Neural cell (in vitro differentiated cells): ENCODE results near the gene DOCK4. TPM values are rescaled to one million over a fixed set of nuclear protein-coding genes. Genes with fewer than 3 reads are reported as not detected.

Experiments
- H2AFZ ChIP-seq: fragments of 200-600, 300-800 bp; sonication (generic), shearing (Covaris generic); 2 replicates; pipeline ENCODE4 v1.6.0; 2014; ENCODE audit warnings: low read depth, mild to moderate bottlenecking, antibody characterized with exemption, low read length, moderate library complexity
- H3F3A ChIP-seq: fragments of 200-600 bp; shearing (Covaris generic); 2 replicates; pipeline ENCODE4 v1.6.1; 2016; ENCODE audit warnings: mild to moderate bottlenecking, moderate library complexity, mixed read lengths, antibody characterized with exemption, low read length; ENCODE audit not compliant: insufficient read depth, poor library complexity, severe bottlenecking
- H3K27ac ChIP-seq: fragments of 200-600, 300-800 bp; sonication (generic), shearing (Covaris generic); 2 replicates; pipeline ENCODE4 v1.5.1; 2014; ENCODE audit warnings: mild to moderate bottlenecking, low read length, moderate library complexity
- H3K27me3 ChIP-seq: fragments of 300-800, 200-600 bp; sonication (generic), shearing (Covaris generic); 2 replicates; pipeline ENCODE4 v1.6.0; 2014; ENCODE audit warnings: mild to moderate bottlenecking, low read depth, low read length, moderate library complexity; ENCODE audit not compliant: insufficient read depth
- H3K36me3 ChIP-seq: fragments of 300-800, 200-600 bp; sonication (generic), shearing (Covaris generic); 2 replicates; pipeline ENCODE4 v1.5.1; 2014; ENCODE audit warnings: mild to moderate bottlenecking, antibody characterized with exemption, low read length, moderate library complexity; ENCODE audit not compliant: insufficient read depth
- H3K4me2 ChIP-seq: fragments of 300-800, 200-600 bp; sonication (generic), shearing (Covaris generic); 2 replicates; pipeline ENCODE4 v1.6.0; 2014; ENCODE audit warnings: mild to moderate bottlenecking, low read length
- H3K4me3 ChIP-seq: fragments of 300-800, 200-600 bp; sonication (generic), shearing (Covaris generic); 2 replicates; pipeline ENCODE4 v1.5.1; 2014; ENCODE audit warnings: mild to moderate bottlenecking, low read length, moderate library complexity
- H3K79me2 ChIP-seq: fragments of 200-600 bp; shearing (Covaris generic); replicated peaks from 2 replicates; pipeline ENCODE4 v1.6.0; 2014; ENCODE audit warnings: mild to moderate bottlenecking, low read length, moderate library complexity; ENCODE audit not compliant: insufficient read depth
- H3K9ac ChIP-seq: fragments of 300-800, 200-600 bp; sonication (generic), shearing (Covaris generic); 2 replicates; pipeline ENCODE4 v1.6.1; 2016; ENCODE audit warnings: mild to moderate bottlenecking, low read length, mixed read lengths
- H3K9me2 ChIP-seq: fragments of 200-600 bp; shearing (Covaris generic); 2 replicates; pipeline ENCODE4 v1.6.1; 2016; ENCODE audit warnings: mild to moderate bottlenecking, low read length, mixed read lengths; ENCODE audit not compliant: insufficient read depth
- H3K9me3 ChIP-seq: fragments of 200-600, 300-800 bp; sonication (generic), shearing (Covaris generic); 2 replicates; pipeline ENCODE4 v1.6.1; 2016; ENCODE audit warnings: mild to moderate bottlenecking, mixed run types, low read length, moderate library complexity, mixed read lengths
- H4K20me1 ChIP-seq: fragments of 200-600 bp; shearing (Covaris generic); 2 replicates; pipeline ENCODE4 v1.6.1; 2016; ENCODE audit warnings: mild to moderate bottlenecking, mixed run types; ENCODE audit not compliant: insufficient read depth
- EP300 ChIP-seq: fragments of 450-650 bp; conservative IDR thresholded peaks from 2 replicates; pipeline ENCODE4 v1.6.1; 2014; ENCODE audit warnings: antibody characterized with exemption, mild to moderate bottlenecking, moderate library complexity; ENCODE audit not compliant: poor library complexity, severe bottlenecking
- EZH2 ChIP-seq: fragments of 200-600, 300-800 bp; shearing (Covaris generic), sonication (generic); IDR thresholded peaks from 2 replicates; pipeline ENCODE4 v1.6.1; 2014; ENCODE audit warnings: antibody characterized with exemption, low read length, borderline replicate concordance, mild to moderate bottlenecking; ENCODE audit not compliant: insufficient read depth, poor library complexity, severe bottlenecking
- MXI1 ChIP-seq: fragments of 450-650 bp; conservative IDR thresholded peaks from 2 replicates; pipeline ENCODE4 v1.6.1; 2014; ENCODE audit warnings: antibody characterized with exemption, mild to moderate bottlenecking; ENCODE audit not compliant: poor library complexity, severe bottlenecking
- POLR2AphosphoS5 ChIP-seq: IDR thresholded peaks from 2 replicates; pipeline ENCODE4 v1.6.1; 2012
- RAD21 ChIP-seq: fragments of 450-650 bp; conservative IDR thresholded peaks from 2 replicates; pipeline ENCODE4 v1.6.1; 2014; ENCODE audit warnings: antibody characterized with exemption, mild to moderate bottlenecking, moderate library complexity
- SMC3 ChIP-seq: fragments of 450-650 bp; conservative IDR thresholded peaks from 2 replicates; pipeline ENCODE4 v1.6.1; 2014; ENCODE audit warnings: antibody characterized with exemption, mild to moderate bottlenecking, moderate library complexity; ENCODE audit not compliant: poor library complexity
- TAF1 ChIP-seq: IDR thresholded peaks from 2 replicates; pipeline ENCODE4 v1.6.1; 2012; ENCODE audit warnings: low read depth
- polyA plus RNA-seq: library from polyadenylated mRNA; depleted of rRNA; stranded (reverse); fragments of >200 nt; gene quantifications from 2 replicates; pipeline ENCODE4 v1.2.3, GENCODE V29; 2014
- TF ChIP-seq, protein P1 (sequence below): fragments of 450-650 bp; IDR thresholded peaks from 2 replicates; pipeline ENCODE4 v1.5.1; 2014; ENCODE audit warnings: antibody characterized with exemption, mild to moderate bottlenecking, moderate library complexity; ENCODE audit not compliant: poor library complexity, severe bottlenecking
- TF ChIP-seq, protein P2 (sequence below): IDR thresholded peaks from 2 replicates; pipeline ENCODE4 v1.6.1; 2012; ENCODE audit warnings: borderline replicate concordance

Gene DOCK4
- polyA plus RNA-seq, 1 donor from 2014 or later, result 28.1 TPM

DNA sequence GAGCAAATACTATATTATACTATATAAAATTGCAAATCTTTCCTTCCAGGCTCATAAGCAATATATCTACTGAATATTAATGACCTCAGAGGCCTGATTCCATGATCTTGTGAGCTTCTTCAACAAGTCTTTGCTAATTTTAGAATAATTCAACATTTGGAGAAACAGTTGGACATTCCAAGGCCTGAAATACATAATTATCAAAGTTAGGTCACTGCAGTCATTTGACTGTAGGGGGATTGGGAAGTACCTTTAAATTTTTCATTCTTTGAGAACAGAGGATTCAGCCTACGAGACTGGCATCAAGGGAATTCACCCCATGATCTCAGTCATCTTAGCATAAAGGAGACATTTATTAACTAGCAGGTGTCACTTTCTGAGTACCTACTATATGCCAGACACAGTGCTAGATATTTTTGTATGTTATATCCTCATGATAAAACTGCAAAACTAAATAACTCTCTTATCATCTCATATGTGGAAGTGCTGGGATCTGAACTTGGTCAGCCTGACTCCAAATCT is 85.4 kb downstream of the DOCK4 start:
- H3F3A ChIP-seq, result no peaks in the 10 kb centered on the region
- no peaks in the 10 kb centered on the region for H3K9me3 ChIP-seq
- no peak overlapping the region for H3K27ac ChIP-seq
- no peaks in the 10 kb centered on the region for H3K36me3 ChIP-seq
- H3K4me2 ChIP-seq, result no peak overlapping the region
- H2AFZ ChIP-seq, result no peak overlapping the region
- no peak overlapping the region for H3K9ac ChIP-seq
- H3K79me2 ChIP-seq, result no peaks in the 10 kb centered on the region
- no peak overlapping the region for H3K4me3 ChIP-seq
- no peak for TF ChIP-seq MXI1
- no peak for TF ChIP-seq EP300
- TF ChIP-seq, protein P1, sequence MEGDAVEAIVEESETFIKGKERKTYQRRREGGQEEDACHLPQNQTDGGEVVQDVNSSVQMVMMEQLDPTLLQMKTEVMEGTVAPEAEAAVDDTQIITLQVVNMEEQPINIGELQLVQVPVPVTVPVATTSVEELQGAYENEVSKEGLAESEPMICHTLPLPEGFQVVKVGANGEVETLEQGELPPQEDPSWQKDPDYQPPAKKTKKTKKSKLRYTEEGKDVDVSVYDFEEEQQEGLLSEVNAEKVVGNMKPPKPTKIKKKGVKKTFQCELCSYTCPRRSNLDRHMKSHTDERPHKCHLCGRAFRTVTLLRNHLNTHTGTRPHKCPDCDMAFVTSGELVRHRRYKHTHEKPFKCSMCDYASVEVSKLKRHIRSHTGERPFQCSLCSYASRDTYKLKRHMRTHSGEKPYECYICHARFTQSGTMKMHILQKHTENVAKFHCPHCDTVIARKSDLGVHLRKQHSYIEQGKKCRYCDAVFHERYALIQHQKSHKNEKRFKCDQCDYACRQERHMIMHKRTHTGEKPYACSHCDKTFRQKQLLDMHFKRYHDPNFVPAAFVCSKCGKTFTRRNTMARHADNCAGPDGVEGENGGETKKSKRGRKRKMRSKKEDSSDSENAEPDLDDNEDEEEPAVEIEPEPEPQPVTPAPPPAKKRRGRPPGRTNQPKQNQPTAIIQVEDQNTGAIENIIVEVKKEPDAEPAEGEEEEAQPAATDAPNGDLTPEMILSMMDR, result no peak
- TF ChIP-seq SMC3, result no peak
- TF ChIP-seq EZH2, result no peak
- TF ChIP-seq RAD21, result no peak
- TF ChIP-seq, protein P2, sequence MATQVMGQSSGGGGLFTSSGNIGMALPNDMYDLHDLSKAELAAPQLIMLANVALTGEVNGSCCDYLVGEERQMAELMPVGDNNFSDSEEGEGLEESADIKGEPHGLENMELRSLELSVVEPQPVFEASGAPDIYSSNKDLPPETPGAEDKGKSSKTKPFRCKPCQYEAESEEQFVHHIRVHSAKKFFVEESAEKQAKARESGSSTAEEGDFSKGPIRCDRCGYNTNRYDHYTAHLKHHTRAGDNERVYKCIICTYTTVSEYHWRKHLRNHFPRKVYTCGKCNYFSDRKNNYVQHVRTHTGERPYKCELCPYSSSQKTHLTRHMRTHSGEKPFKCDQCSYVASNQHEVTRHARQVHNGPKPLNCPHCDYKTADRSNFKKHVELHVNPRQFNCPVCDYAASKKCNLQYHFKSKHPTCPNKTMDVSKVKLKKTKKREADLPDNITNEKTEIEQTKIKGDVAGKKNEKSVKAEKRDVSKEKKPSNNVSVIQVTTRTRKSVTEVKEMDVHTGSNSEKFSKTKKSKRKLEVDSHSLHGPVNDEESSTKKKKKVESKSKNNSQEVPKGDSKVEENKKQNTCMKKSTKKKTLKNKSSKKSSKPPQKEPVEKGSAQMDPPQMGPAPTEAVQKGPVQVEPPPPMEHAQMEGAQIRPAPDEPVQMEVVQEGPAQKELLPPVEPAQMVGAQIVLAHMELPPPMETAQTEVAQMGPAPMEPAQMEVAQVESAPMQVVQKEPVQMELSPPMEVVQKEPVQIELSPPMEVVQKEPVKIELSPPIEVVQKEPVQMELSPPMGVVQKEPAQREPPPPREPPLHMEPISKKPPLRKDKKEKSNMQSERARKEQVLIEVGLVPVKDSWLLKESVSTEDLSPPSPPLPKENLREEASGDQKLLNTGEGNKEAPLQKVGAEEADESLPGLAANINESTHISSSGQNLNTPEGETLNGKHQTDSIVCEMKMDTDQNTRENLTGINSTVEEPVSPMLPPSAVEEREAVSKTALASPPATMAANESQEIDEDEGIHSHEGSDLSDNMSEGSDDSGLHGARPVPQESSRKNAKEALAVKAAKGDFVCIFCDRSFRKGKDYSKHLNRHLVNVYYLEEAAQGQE, result no peak
- TF ChIP-seq POLR2AphosphoS5, result no peak
- TF ChIP-seq TAF1, result no peak
- no peaks in the 10 kb centered on the region for H3K27me3 ChIP-seq
- H4K20me1 ChIP-seq, result no peaks in the 10 kb centered on the region
- H3K9me2 ChIP-seq, result no peaks in the 10 kb centered on the region

DNA sequence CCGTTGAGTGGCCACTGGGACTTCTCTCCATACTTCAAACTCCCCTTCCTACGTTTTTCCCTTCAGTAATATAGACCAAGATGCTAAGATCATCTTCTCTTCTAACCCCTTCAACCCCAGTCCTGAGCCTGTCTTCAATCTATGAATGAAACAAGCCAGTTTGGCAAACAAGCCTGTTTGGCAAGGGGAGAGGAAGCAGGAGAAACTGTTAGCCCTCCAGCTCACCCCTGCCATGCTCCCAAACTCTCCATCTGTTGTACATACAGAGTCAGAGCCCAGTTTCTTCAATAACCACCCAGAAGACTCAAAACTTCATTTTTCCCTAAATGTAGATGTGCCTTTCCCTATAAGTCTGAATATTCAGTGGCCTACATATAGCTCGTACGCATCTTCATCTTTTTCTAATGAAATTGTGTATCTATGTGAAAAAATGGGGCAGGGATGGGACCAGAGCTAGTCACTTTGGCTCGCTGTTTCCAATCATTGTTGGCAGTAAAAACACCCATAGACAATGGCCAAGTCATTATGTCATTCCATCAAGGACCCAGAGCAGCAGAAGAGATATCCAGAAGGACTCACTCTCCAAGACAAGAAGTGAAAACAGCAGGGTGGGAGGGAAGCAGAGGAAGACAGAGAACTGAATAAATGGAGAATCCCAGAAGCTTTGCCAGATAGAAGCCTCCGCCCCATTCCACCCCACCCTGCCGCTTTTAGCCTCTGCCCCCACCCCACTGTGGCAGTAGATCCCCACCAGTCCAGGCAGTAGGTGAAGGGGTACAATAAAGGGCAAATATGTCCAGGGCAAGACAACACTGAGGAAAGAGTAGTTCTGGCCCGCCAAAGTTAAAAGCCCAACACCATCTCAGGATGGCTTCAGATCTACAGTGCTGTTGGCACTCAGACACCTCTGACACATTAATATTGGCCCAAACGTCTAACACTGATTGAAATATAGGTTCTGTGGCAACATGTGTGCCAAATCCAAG is 87.3 kb downstream of the DOCK4 start:
- TF ChIP-seq, protein P2, result no peak
- TF ChIP-seq SMC3, result no peak
- Histone ChIP-seq H2AFZ (no peak overlapping the region), H3K4me3 (no peak overlapping the region), H3K9ac (no peak overlapping the region), H3K79me2 (no peaks in the 10 kb centered on the region), H3F3A (no peaks in the 10 kb centered on the region), H3K9me3 (no peaks in the 10 kb centered on the region), H3K4me2 (no peak overlapping the region), H3K27me3 (no peaks in the 10 kb centered on the region), H3K27ac (no peak overlapping the region), H3K36me3 (no peaks in the 10 kb centered on the region), H4K20me1 (no peaks in the 10 kb centered on the region), H3K9me2 (no peaks in the 10 kb centered on the region)
